CD14-positive monocyte (primary cell): Measurements from ENCODE around the gene ING4. TPM values are rescaled to one million over a fixed set of nuclear protein-coding genes. Genes with fewer than 3 reads are reported as not detected.
A peak's percentile ranks its signal among the peaks of the same experiment; 100 is the strongest.

Experiments
- DNase-seq, 3 donors: peaks; one replicate each; pipeline ENCODE4 v3.0.0-alpha.2; 2011 to 2022
- H2AFZ ChIP-seq: 2 replicates; pipeline ENCODE4 v1.6.0; 2012; ENCODE audit warnings: mild to moderate bottlenecking, low read depth, low read length, inconsistent platforms; ENCODE audit not compliant: insufficient read depth, poor library complexity, severe bottlenecking
- H3K27ac ChIP-seq, 2 donors: 1 replicate in 1 of 2; 2 replicates in 1 of 2; pipeline ENCODE4 v1.5.1; 2012 to 2013; ENCODE audit warnings: low read length in 2 of 2, control low read depth in 1 of 2, inconsistent platforms in 1 of 2, low read depth in 1 of 2, mild to moderate bottlenecking in 1 of 2
- H3K27me3 ChIP-seq, 2 donors: one replicate each; pipeline versions ENCODE4 v1.6.0 to v1.6.1; 2011 to 2013; ENCODE audit warnings: low read length in 2 of 2; ENCODE audit not compliant: control insufficient read depth in 2 of 2, insufficient read depth in 2 of 2
- H3K36me3 ChIP-seq, 2 donors: replicated peaks in 1 of 2; 1 replicate in 1 of 2; 2 replicates in 1 of 2; pipeline versions ENCODE4 v1.5.1 to v1.6.1; 2012 to 2013; ENCODE audit warnings: low read length in 2 of 2, control low read depth in 1 of 2, inconsistent platforms in 1 of 2, mild to moderate bottlenecking in 1 of 2; ENCODE audit not compliant: insufficient read depth in 2 of 2, control insufficient read depth in 1 of 2
- H3K4me1 ChIP-seq, 2 donors: 1 replicate in 1 of 2; 2 replicates in 1 of 2; pipeline versions ENCODE4 v1.5.1 to v1.6.1; 2012 to 2013; ENCODE audit warnings: low read length in 2 of 2, control low read depth in 1 of 2, inconsistent platforms in 1 of 2, mild to moderate bottlenecking in 1 of 2, moderate library complexity in 1 of 2; ENCODE audit not compliant: insufficient read depth in 2 of 2, control insufficient read depth in 1 of 2
- H3K4me2 ChIP-seq: replicated peaks from 2 replicates; pipeline ENCODE3; 2012; ENCODE audit warnings: low read length, moderate library complexity, mild to moderate bottlenecking; ENCODE audit not compliant: poor library complexity, severe bottlenecking; ENCODE audit errors: extremely low read depth
- H3K4me3 ChIP-seq, 3 experiments: fragments of 200-600 bp in 1 of 3; sonication (generic) in 1 of 3; replicated peaks in 1 of 3; 1 replicate in 2 of 3; 2 replicates in 1 of 3; pipeline ENCODE4 v1.5.1; 2011 to 2013; ENCODE audit warnings: low read length in 3 of 3, mild to moderate bottlenecking in 3 of 3, control low read depth in 2 of 3, low read depth in 2 of 3, inconsistent platforms in 1 of 3, moderate library complexity in 1 of 3
- H3K79me2 ChIP-seq: 2 replicates; pipeline ENCODE4 v1.6.0; 2012; ENCODE audit warnings: mild to moderate bottlenecking, control low read depth, inconsistent platforms, low read length, moderate library complexity; ENCODE audit not compliant: insufficient read depth
- H3K9ac ChIP-seq: 2 replicates; pipeline ENCODE4 v1.6.0; 2017; ENCODE audit warnings: low read length, mild to moderate bottlenecking; ENCODE audit not compliant: insufficient read depth, poor library complexity, severe bottlenecking
- H3K9me3 ChIP-seq, 2 donors: replicated peaks in 1 of 2; 1 replicate in 1 of 2; 2 replicates in 1 of 2; pipeline versions ENCODE4 v1.5.1 to v1.6.1; 2012 to 2013; ENCODE audit warnings: low read length in 2 of 2, control low read depth in 1 of 2; ENCODE audit not compliant: control insufficient read depth in 1 of 2, insufficient read depth in 1 of 2
- H4K20me1 ChIP-seq: 2 replicates; pipeline ENCODE4 v1.6.0; 2012; ENCODE audit warnings: mild to moderate bottlenecking, low read length, control low read depth, moderate library complexity; ENCODE audit not compliant: insufficient read depth
- H3K27ac Mint-ChIP-seq, 7 donors: one replicate each; pipeline ENCODE4 v1.8.0; 2020; ENCODE audit warnings: mild to moderate bottlenecking in 7 of 7, mixed read lengths in 7 of 7, moderate library complexity in 6 of 7, inconsistent platforms in 2 of 7
- H3K27me3 Mint-ChIP-seq, 3 donors: one replicate each; pipeline ENCODE4 v1.8.0; 2021 to 2022; ENCODE audit warnings: low read depth in 3 of 3, mild to moderate bottlenecking in 3 of 3, mixed read lengths in 3 of 3, moderate library complexity in 3 of 3, inconsistent platforms in 1 of 3
- H3K36me3 Mint-ChIP-seq, 2 donors: one replicate each; pipeline ENCODE4 v1.8.0; 2020; ENCODE audit warnings: mixed read lengths in 2 of 2, inconsistent platforms in 1 of 2, mild to moderate bottlenecking in 1 of 2
- H3K4me1 Mint-ChIP-seq: one replicate; pipeline ENCODE4 v1.8.0; 2020; ENCODE audit warnings: mild to moderate bottlenecking, mixed read lengths
- H3K4me3 Mint-ChIP-seq, 2 donors: one replicate each; pipeline ENCODE4 v1.8.0; 2020; ENCODE audit warnings: mild to moderate bottlenecking in 2 of 2, mixed read lengths in 2 of 2, moderate library complexity in 1 of 2
- H3K9me3 Mint-ChIP-seq, 7 donors: one replicate each; pipeline ENCODE4 v1.8.0; 2020 to 2022; ENCODE audit warnings: mixed read lengths in 7 of 7, mild to moderate bottlenecking in 6 of 7, moderate library complexity in 6 of 7, inconsistent platforms in 2 of 7
- CTCF ChIP-seq: fragments of 200-600 bp; IDR thresholded peaks from one replicate; pipeline ENCODE4 v1.8.0; 2022; ENCODE audit warnings: antibody characterized with exemption, mild to moderate bottlenecking
- WGBS: methylation state at CpG from one replicate; pipeline ENCODE4 v1.1.5; 2013; ENCODE audit warnings: missing lambda C conversion rate; ENCODE audit not compliant: insufficient coverage; 5-methylcytosine and 5-hydroxymethylcytosine counted together
- intact Hi-C, 2 donors: fragments of 100-400 bp; cut with micrococcal nuclease; formaldehyde crosslinking; loops; one replicate each; pipeline versions ENCODE4 v1.15.0 to v1.15.1; 2023
- polyA plus RNA-seq, 3 donors: library from polyadenylated mRNA; depleted of rRNA in 1 of 3; unstranded in 2 of 3; stranded (reverse) in 1 of 3; fragments of 300-500 nt in 2 of 3; fragments of >200 nt in 1 of 3; fragmentation: Illumina TruSeq in 2 of 3; gene quantifications; 1 replicate in 2 of 3; 2 replicates in 1 of 3; pipeline ENCODE4 v1.2.3, GENCODE V29; 2012 to 2021

The ING4 gene
- polyA plus RNA-seq, 3 donors = 62.2 to 67.1 (median 64.0) TPM

- Histone ChIP-seq H4K20me1 (peaks cover 22% of the 10 kb centered on the region), H3K4me2 (no peak overlapping the region), H3K4me3 (no peak overlapping the region), H3K9ac (no peak overlapping the region), H3K27ac (no peak overlapping the region), H3K27me3 (no peaks in the 10 kb centered on the region), H2AFZ (no peak overlapping the region), H3K79me2 (peaks cover 9% of the 10 kb centered on the region), H3K9me3 (no peaks in the 10 kb centered on the region), H3K4me1 (no peaks in the 10 kb centered on the region), H3K36me3 (peaks cover 98 to 100% of the 10 kb centered on the region in 2 donors)
- TF ChIP-seq CTCF = no peak
- no peak for DNase-seq
- Mint-ChIP-seq H3K9me3 (no peaks in the 10 kb centered on the region), H3K27me3 (peaks cover 0 to 1% (median 0%) of the 10 kb centered on the region in 3 donors), H3K27ac (no peak overlapping the region), H3K4me1 (no peaks in the 10 kb centered on the region), H3K36me3 (peaks cover 91 to 94% of the 10 kb centered on the region in 2 donors), H3K4me3 (no peak overlapping the region)
- intact Hi-C loops = no loop called here
- WGBS = 92% methylated on average over 11 of the region's 18 CpGs
Measured at GRCh38 chr12:6672143-6672542, 9.2 kb upstream of the ING4 start.

DNA sequence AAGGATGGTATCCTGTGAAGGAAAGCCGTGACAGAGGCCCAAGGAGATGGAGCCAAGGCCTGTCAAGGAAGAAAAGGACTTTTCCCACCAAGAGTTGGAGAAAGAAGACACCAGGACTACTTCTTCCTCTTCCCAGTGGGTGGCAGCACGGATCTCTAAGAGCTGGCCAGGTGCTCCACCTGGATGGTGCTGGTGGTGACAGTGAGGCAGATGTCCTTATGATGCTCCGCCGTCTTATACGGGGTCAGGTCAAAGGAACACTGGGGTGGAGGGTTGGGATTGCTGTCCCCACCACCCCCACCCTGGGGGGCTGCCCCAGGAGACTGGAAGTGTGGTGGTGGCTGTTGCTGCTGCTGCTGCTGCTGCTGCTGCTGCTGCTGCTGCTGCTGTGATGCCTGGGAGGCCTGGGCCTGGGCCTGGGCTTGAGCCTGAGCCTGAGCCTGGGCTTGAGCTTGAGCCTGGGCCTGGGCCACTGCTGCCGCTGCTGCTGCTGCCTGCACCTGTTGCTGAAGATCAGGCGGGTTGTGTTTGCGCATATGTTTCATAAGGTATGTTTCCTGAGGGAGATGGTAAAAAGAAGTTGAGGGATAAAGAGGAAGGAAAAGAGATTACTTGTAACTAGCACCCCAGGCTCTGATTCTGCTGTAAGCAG, 4.8 kb upstream of the ING4 start:
- Mint-ChIP-seq H3K9me3 (no peaks in the 10 kb centered on the region), H3K36me3 (peaks cover 67 to 71% of the 10 kb centered on the region in 2 donors), H3K4me3 (no peak overlapping the region), H3K27ac (peak overlapping the region in 1 of 7 donors; percentile 80), H3K4me1 (peaks cover 23% of the 10 kb centered on the region), H3K27me3 (peaks cover 0 to 1% (median 0%) of the 10 kb centered on the region in 3 donors)
- no peak for DNase-seq
- Histone ChIP-seq H3K4me2 (no peak overlapping the region), H2AFZ (no peak overlapping the region), H3K79me2 (peaks cover 8% of the 10 kb centered on the region), H3K9me3 (no peaks in the 10 kb centered on the region), H3K27ac (no peak overlapping the region), H3K9ac (no peak overlapping the region), H3K4me1 (peaks cover 9 to 26% of the 10 kb centered on the region in 2 donors), H3K27me3 (no peaks in the 10 kb centered on the region), H4K20me1 (no peaks in the 10 kb centered on the region), H3K36me3 (peaks cover 63 to 68% of the 10 kb centered on the region in 2 donors), H3K4me3 (no peak overlapping the region)
- intact Hi-C loops = loop anchor here in 1 of 2 donors (10.0 kb wide), 1 partner anchor 57 kb away; the partner anchor contains the start of gene COPS7A
- WGBS = 74% methylated on average over 3 of the region's 8 CpGs
- TF ChIP-seq CTCF = no peak
